NCI-H187 (cell line): ENCODE measurements around the gene BLOC1S2.
A peak's percentile ranks its signal among the peaks of the same experiment; 100 is the strongest.
"Not testable (repeated sequence)": the region's sequence is repeated elsewhere in the genome, so short reads cannot be mapped to it uniquely, and the experiment has no call there.

Experiments
- DNase-seq, 2 experiments: peaks; one replicate each; lab custom pipeline; 2025; lab: John Stamatoyannopoulos, UW

Gene BLOC1S2

DNA sequence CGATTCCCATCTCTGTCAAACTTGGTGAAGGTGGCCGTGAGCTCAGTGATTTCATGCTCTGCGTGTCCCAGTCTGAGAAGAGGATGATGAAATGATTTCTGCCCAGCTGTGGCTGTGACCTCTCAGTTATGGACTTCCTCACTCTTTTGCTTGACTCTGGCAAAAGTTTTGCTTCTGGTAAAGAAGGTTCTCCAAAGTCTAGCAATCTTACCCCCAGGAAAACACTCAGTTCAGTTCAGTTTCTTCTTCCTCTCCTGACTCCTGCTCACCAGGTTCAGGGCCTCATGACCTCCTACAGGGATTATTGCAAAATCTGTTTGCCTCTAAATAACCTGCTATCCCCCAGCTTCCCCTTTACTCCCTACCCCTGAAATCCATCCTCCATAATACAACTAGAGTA is 4.9 kb upstream of the BLOC1S2 start:
- DNase-seq: no peak

DNA sequence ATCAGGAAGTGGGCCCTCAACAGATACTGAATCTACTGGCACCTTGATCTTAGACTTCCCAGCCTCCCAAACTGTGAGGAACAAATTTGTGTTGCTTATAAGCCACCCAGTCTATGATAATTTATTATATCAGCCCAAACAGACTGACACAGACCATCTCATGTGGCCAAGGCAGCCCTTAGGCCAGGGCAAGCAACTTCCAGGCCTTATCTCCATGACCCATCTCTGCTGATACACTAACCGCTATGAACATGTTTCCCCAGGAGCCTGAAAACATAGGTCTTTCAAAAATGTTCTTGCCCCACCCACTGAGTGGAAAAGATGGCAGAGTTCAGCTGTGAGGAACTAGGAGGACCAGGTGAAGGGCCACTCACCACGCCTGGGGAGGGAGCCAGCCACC is 3.2 kb upstream of the BLOC1S2 start:
- no peak for DNase-seq

- DNase-seq: no peak
These were observed 1.7 kb upstream of the BLOC1S2 start for GRCh38 chr10:100288196-100288595.

GRCh38 chr10:100287756-100288155 is 1.3 kb upstream of the BLOC1S2 start:
- no peak for DNase-seq

DNA sequence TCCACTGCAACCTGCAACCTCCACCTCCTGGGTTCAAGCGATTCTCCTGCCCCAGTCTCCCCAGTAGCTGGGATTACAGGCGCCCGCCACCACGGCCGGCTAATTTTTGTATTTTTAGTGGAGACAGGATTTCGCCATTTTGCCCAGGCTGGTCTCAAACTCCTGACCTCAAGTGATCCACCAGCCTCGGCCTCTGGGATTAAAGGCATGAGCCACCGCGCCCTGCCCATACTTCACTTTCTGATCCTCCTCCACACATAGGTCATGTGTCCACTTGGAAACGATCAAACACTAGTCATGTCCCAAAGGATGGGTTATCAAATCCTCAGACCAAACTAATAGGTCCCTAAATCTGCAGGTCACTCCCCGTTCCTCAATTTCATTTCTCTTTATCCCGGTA is 1.2 kb downstream of the BLOC1S2 start:
- DNase-seq: not testable (repeated sequence)

GRCh38 chr10:100282907-100283306 is 3.6 kb downstream of the BLOC1S2 start:
- DNase-seq: no peak

DNA sequence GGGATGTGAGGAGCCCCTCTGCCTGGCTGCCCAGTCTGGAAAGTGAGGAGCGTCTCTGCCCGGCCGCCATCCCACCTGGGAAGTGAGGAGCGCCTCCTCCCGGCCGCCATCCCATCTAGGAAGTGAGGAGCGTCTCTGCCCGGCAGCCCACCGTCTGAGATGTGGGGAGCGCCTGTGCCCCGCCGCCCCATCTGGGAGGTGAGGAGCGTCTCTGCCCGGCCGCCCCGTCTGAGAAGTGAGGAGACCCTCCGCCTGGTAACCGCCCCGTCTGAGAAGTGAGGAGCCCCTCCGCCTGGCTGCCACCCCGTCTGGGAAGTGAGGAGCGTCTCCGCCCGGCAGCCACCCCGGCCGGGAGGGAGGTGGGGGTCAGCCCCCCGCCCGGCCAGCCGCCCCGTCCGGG is 9.5 kb downstream of the BLOC1S2 start:
- not testable (repeated sequence) for DNase-seq

GRCh38 chr10:100267239-100268104 is 19.0 kb downstream of the BLOC1S2 start, which contains the start of gene CWF19L1:
TSS of gene CWF19L1 (minus strand) at chr10:100267638. CDS start at chr10:100267593, 45 bp downstream.
- peak; percentile 4 to 10 for DNase-seq

GRCh38 chr10:100265821-100266485 is 20.5 kb downstream of the BLOC1S2 start:
- DNase-seq: no peak

DNA sequence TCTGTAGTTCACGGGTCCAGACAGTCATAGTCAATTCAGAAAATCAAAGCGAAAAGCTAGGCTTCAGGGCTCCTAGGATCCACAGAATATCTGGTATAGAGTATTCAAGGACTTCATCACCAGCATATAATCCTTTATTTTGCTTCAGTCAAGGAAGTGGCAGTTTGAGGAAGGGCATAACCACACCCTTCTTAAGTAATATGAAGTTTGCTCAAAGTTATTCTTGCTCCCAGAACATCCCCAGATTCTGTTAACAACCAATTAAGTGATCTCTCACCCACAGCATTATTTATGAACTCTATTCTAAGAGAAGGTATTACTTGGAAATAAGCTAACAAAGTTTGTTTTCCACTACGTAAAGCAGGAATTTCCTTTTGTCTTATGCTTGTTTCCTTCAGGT is 32.3 kb downstream of the BLOC1S2 start:
- no peak for DNase-seq

GRCh38 chr10:100253041-100253440 is 33.4 kb downstream of the BLOC1S2 start:
- no peak for DNase-seq

- DNase-seq: no peak
These were observed 37.7 kb downstream of the BLOC1S2 start for GRCh38 chr10:100248820-100249219.

DNA sequence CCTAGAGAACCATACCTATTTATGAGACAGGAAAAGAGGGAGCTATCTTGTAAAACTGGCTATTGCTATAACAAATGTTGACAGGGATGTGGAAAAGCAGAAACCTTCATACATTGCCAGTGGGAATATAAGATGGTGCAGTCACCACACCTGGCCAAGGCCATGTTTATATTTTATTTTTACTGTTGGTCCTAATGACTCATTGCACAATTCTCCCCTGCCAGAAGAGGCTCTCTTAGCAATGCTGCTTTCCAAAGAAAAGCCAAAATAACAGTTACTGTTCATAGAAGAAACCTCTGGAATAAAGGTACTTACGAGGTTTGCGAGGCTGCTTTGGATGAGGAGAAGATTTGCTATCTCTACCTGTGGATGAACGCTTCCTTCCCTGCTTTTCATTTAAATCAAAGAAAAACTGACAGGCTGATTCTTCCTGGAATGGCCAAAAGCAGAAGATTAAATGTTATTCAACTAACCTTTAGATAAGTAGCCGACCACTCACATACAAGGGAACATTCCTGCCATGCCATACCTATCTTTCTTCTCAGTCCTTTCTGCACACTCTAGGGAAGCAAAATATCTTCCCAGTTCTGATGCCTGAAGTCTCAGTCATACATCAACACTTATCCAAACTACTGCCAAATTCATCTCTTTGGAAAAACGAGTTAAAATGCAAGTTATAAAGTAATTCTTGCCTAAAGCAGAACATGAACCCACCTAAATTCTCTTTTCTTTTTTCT is 40.8 kb downstream of the BLOC1S2 start:
- DNase-seq: no peak

GRCh38 chr10:100239851-100240250 is 46.6 kb downstream of the BLOC1S2 start:
- DNase-seq: no peak

- DNase-seq: no peak
These were observed 48.1 kb downstream of the BLOC1S2 start for GRCh38 chr10:100238429-100238828.

DNA sequence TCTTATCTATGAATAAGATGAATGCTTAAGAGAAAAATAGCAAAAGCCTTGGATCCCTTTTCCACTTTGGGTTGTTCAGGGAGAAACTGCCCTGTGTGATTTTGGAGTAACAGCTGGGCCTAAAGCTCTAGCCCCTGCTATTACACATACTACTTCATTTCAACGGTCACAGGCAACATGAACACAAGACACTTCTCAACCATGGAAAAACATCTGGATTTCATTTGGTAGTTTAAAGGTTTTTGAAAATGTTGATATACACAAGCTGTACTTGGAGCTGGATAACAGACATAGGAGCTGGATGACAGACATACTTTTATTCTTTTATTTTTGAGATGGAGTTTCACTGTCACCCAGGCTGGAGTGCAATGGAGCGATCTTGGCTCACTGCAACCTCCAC is 54.4 kb downstream of the BLOC1S2 start:
- DNase-seq: no peak

- no peak for DNase-seq
These were observed 56.6 kb downstream of the BLOC1S2 start for GRCh38 chr10:100229819-100230422.

GRCh38 chr10:100223879-100224278 is 62.6 kb downstream of the BLOC1S2 start:
- DNase-seq: no peak
